K562 (cell line): Measurements from ENCODE around the gene NINL. TPM values are rescaled to one million over a fixed set of nuclear protein-coding genes. Genes with fewer than 3 reads are reported as not detected.

Experiments used
- ATAC-seq: fragments of 200-7000 bp; cut with Tn5 transposase; 3 replicates; pipeline ENCODE4 v1.9.1; 2020; ENCODE audit warnings: moderate library complexity
- BruUV-seq: library from RNA; stranded (reverse); fragments of 400-500 nt; replicated peaks from 2 replicates; lab custom pipeline; 2021; lab: Mats Ljungman, UMichigan
- CTCF ChIA-PET: fragments of 300-600 bp; formaldehyde crosslinking; extraction: SDS; loops from one replicate; lab custom pipeline; 2021; ENCODE audit warnings: low intra/inter-chr PET ratio; lab: Yijun Ruan, JAX
- POLR2A ChIA-PET: fragments of 300-600, 350-650 bp; sonication (Branson Sonifier 250); formaldehyde crosslinking; extraction: SDS; loops from one replicate; lab custom pipeline; 2021; ENCODE audit warnings: antibody characterized with exemption, inconsistent platforms; lab: Yijun Ruan, JAX
- DNase-seq, 4 experiments: peaks; one replicate each; pipeline versions ENCODE4 v3.0.0 to v3.0.0-alpha.2; 2011 to 2018; ENCODE audit warnings: low spot score in 3 of 4, mixed read lengths in 3 of 4; ENCODE audit errors: extremely low read depth in 1 of 4
- FAIRE-seq: peaks from 2 replicates; lab custom pipeline; 2011; peaks lifted over from hg19 to GRCh38; lab: Jason Lieb, UNC
- H2AFZ ChIP-seq: 2 replicates; pipeline ENCODE4 v1.6.0; 2011; ENCODE audit warnings: low read depth, low read length, control low read depth, inconsistent platforms
- H3K27ac ChIP-seq: fragments of 200-600 bp; 3 replicates; pipeline ENCODE4 v1.8.0; 2011; ENCODE audit warnings: low read depth, mild to moderate bottlenecking, control low read depth, inconsistent platforms, low read length, moderate library complexity, mixed read lengths; ENCODE audit errors: extremely low read depth
- H3K27me3 ChIP-seq, 2 experiments: fragments of 300-600 bp in 1 of 2; 2 replicates in 1 of 2; 3 replicates in 1 of 2; pipeline versions ENCODE4 v1.6.0 to v1.8.0; 2011; ENCODE audit warnings: inconsistent platforms in 2 of 2, low read length in 2 of 2, mild to moderate bottlenecking in 1 of 2, mixed read lengths in 1 of 2, moderate library complexity in 1 of 2; ENCODE audit not compliant: control insufficient read depth in 2 of 2, insufficient read depth in 2 of 2
- H3K36me3 ChIP-seq: fragments of 300-600 bp; 3 replicates; pipeline ENCODE4 v1.8.0; 2011; ENCODE audit warnings: mild to moderate bottlenecking, low read length, inconsistent platforms; ENCODE audit not compliant: control insufficient read depth, insufficient read depth
- H3K4me1 ChIP-seq, 2 experiments: fragments of 200-600 bp in 1 of 2; replicated peaks in 1 of 2; 2 replicates in 1 of 2; 3 replicates in 1 of 2; pipeline versions ENCODE4 v1.5.1 to v1.8.0; 2011; ENCODE audit warnings: inconsistent platforms in 2 of 2, low read length in 2 of 2, mild to moderate bottlenecking in 1 of 2, mixed read lengths in 1 of 2, moderate library complexity in 1 of 2; ENCODE audit not compliant: control insufficient read depth in 2 of 2, insufficient read depth in 2 of 2
- H3K4me2 ChIP-seq: 2 replicates; pipeline ENCODE4 v1.6.1; 2011; ENCODE audit warnings: low read length, control low read depth, inconsistent platforms, mixed read lengths; ENCODE audit not compliant: insufficient read depth
- H3K4me3 ChIP-seq: fragments of 200-600 bp; sonication (generic), shearing (Covaris generic); 2 replicates; pipeline ENCODE4 v1.5.1; 2016; ENCODE audit warnings: control low read depth, inconsistent platforms
- H3K79me2 ChIP-seq: fragments of 200-600 bp; 3 replicates; pipeline ENCODE4 v1.8.0; 2011; ENCODE audit warnings: low read length, inconsistent platforms; ENCODE audit not compliant: control insufficient read depth, insufficient read depth
- H3K9ac ChIP-seq, 2 experiments: 2 replicates each; pipeline versions ENCODE4 v1.6.0 to v1.6.1; 2011; ENCODE audit warnings: low read depth in 2 of 2, low read length in 2 of 2, control low read depth in 1 of 2, inconsistent platforms in 1 of 2, mild to moderate bottlenecking in 1 of 2, mixed read lengths in 1 of 2; ENCODE audit not compliant: insufficient read depth in 1 of 2
- H3K9me1 ChIP-seq: one replicate; pipeline ENCODE4 v1.6.0; 2011; ENCODE audit warnings: inconsistent platforms, mild to moderate bottlenecking, low read length, moderate library complexity; ENCODE audit not compliant: control insufficient read depth, insufficient read depth
- H3K9me3 ChIP-seq: replicated peaks from 2 replicates; pipeline ENCODE4 v1.5.1; 2011; ENCODE audit warnings: low read depth, low read length, inconsistent platforms; ENCODE audit not compliant: control insufficient read depth, insufficient read depth
- H4K20me1 ChIP-seq: replicated peaks from 2 replicates; pipeline ENCODE4 v1.6.1; 2011; ENCODE audit warnings: low read length, inconsistent platforms, mixed read lengths; ENCODE audit not compliant: control insufficient read depth, insufficient read depth
- ZNF143 ChIP-seq: sonication (generic); formaldehyde crosslinking; IDR thresholded peaks from 2 replicates; pipeline ENCODE4 v1.9.0; 2022; ENCODE audit warnings: mild to moderate bottlenecking, missing genetic modification reagents
- WGBS: fragments of 100-300 bp; shearing (Covaris generic); methylation state at CpG from one replicate; pipeline ENCODE4 v1.1.6; 2016; ENCODE audit warnings: low coverage, mixed read lengths; ENCODE audit not compliant: insufficient coverage; ENCODE audit errors: missing lambda C conversion rate; 5-methylcytosine and 5-hydroxymethylcytosine counted together
- in situ Hi-C: fragments of 300-500 bp; cut with MboI; formaldehyde crosslinking; loops from 4 replicates; pipeline ENCODE4 v1.15.0; 2018; ENCODE audit warnings: inconsistent platforms, mixed read lengths
- intact Hi-C: fragments of 100-400 bp; cut with micrococcal nuclease; formaldehyde crosslinking; loops from 2 replicates; pipeline ENCODE4 v1.14.2; 2022
- polyA plus RNA-seq, 8 experiments: library from polyadenylated mRNA; depleted of rRNA in 4 of 8; stranded (reverse) in 5 of 8; unstranded in 3 of 8; fragments of >200 nt; fragmentation: Nextera tagmentation in 2 of 8; fragmentation: Illumina TruSeq in 1 of 8; extraction: Ambion mirVana in 2 of 8; extraction: Trizol in 1 of 8; gene quantifications; 2 replicates each; pipeline versions ENCODE4 v1.2.1 to v1.2.3, GENCODE V29; 2011 to 2014; ENCODE audit warnings: inconsistent platforms in 1 of 8, missing spikeins in 1 of 8
- total RNA-seq, 7 experiments: library from RNA; depleted of rRNA in 6 of 7; stranded (reverse); fragments of >200 nt in 6 of 7; fragmentation: Illumina TruSeq in 2 of 7; extraction: Trizol in 2 of 7; gene quantifications; 2 replicates each; pipeline versions ENCODE4 v1.2.1 to v1.2.3, GENCODE V29; 2011 to 2021; ENCODE audit warnings: low replicate concordance in 1 of 7
- TF ChIP-seq, protein P1 (sequence below): sonication (generic); formaldehyde crosslinking; IDR thresholded peaks from 2 replicates; pipeline ENCODE4 v1.8.0; 2023; ENCODE audit warnings: missing genetic modification reagents, mild to moderate bottlenecking, borderline replicate concordance

NINL gene
- total and polyA plus RNA-seq, 9 of the 15 experiments (the other 6 are each of a cell fraction or from before 2014, with no cell fraction given), result 0.03 to 0.22 (median 0.05) TPM; not detected in 5

DNA sequence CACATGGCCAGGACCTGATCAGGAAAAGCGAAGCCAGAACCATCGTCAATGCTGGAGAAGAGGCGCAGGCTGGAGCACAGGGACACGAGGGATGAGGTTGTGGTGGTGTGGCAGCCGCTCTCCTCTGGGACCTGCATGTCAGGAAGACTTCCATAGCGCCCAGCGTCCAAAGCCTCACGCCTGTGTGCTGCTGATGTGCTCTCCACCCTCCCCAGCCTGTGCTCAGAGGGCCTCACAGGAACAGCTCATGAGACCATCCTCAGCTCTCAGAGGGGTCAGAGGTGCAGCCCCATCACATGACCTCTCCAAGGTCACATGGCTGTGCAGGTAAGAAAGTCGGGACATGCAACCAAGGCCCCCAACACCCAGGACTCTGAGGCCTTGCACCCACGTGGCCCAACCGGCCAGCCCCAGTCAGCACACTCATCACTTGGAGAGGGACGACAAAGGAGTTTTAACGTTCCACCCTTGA, 84.4 kb downstream of the NINL start:
- no peak overlapping the region; a peak in 1 of 4 replicates for H3K9ac ChIP-seq
- DNase-seq (no peak), ATAC-seq (no peak), FAIRE-seq (no peak)
- H3K36me3 ChIP-seq, result no peaks in the 10 kb centered on the region
- intact Hi-C loops (no loop called here), in situ Hi-C loops (no loop called here)
- H3K4me2 ChIP-seq, result no peak overlapping the region
- no peaks in the 10 kb centered on the region for H3K9me1 ChIP-seq
- no peaks in the 10 kb centered on the region for H3K79me2 ChIP-seq
- TF ChIP-seq ZNF143 (CRISPR knock-in tag), result no peak
- TF ChIP-seq, protein P1, sequence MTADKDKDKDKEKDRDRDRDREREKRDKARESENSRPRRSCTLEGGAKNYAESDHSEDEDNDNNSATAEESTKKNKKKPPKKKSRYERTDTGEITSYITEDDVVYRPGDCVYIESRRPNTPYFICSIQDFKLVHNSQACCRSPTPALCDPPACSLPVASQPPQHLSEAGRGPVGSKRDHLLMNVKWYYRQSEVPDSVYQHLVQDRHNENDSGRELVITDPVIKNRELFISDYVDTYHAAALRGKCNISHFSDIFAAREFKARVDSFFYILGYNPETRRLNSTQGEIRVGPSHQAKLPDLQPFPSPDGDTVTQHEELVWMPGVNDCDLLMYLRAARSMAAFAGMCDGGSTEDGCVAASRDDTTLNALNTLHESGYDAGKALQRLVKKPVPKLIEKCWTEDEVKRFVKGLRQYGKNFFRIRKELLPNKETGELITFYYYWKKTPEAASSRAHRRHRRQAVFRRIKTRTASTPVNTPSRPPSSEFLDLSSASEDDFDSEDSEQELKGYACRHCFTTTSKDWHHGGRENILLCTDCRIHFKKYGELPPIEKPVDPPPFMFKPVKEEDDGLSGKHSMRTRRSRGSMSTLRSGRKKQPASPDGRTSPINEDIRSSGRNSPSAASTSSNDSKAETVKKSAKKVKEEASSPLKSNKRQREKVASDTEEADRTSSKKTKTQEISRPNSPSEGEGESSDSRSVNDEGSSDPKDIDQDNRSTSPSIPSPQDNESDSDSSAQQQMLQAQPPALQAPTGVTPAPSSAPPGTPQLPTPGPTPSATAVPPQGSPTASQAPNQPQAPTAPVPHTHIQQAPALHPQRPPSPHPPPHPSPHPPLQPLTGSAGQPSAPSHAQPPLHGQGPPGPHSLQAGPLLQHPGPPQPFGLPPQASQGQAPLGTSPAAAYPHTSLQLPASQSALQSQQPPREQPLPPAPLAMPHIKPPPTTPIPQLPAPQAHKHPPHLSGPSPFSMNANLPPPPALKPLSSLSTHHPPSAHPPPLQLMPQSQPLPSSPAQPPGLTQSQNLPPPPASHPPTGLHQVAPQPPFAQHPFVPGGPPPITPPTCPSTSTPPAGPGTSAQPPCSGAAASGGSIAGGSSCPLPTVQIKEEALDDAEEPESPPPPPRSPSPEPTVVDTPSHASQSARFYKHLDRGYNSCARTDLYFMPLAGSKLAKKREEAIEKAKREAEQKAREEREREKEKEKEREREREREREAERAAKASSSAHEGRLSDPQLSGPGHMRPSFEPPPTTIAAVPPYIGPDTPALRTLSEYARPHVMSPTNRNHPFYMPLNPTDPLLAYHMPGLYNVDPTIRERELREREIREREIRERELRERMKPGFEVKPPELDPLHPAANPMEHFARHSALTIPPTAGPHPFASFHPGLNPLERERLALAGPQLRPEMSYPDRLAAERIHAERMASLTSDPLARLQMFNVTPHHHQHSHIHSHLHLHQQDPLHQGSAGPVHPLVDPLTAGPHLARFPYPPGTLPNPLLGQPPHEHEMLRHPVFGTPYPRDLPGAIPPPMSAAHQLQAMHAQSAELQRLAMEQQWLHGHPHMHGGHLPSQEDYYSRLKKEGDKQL (CRISPR knock-in tag), result no peak
- POLR2A ChIA-PET, result interaction anchor here (0.6 kb wide), 1 partner anchor 467 kb away, joined by 5 read pairs; no protein-coding TSS in a partner anchor
- CTCF ChIA-PET, result no interaction called here
- H2AFZ ChIP-seq, result no peak overlapping the region
- BruUV-seq, result no TSS peak
- H4K20me1 ChIP-seq, result no peaks in the 10 kb centered on the region
- no peaks in the 10 kb centered on the region for H3K9me3 ChIP-seq
- peaks cover 2 to 51% of the 10 kb centered on the region in 2 experiments; a peak in 3 of 5 replicates for H3K27me3 ChIP-seq
- no peak overlapping the region for H3K27ac ChIP-seq
- no peak overlapping the region for H3K4me3 ChIP-seq
- WGBS, result 2% methylated on average over 9 of the region's 13 CpGs
- H3K4me1 ChIP-seq, result no peaks in the 10 kb centered on the region
